HUES64 (cell line): ENCODE results near the gene RSU1.

ENCODE experiments used
- H3K27ac ChIP-seq: 2 replicates; pipeline ENCODE4 v1.7.0; 2013; ENCODE audit warnings: low read depth, low read length, inconsistent platforms
- H3K27me3 ChIP-seq: 2 replicates; pipeline ENCODE4 v1.6.1; 2013; ENCODE audit warnings: mild to moderate bottlenecking, low read length; ENCODE audit not compliant: insufficient read depth
- H3K36me3 ChIP-seq: 2 replicates; pipeline ENCODE4 v1.6.1; 2013; ENCODE audit warnings: mild to moderate bottlenecking, low read length; ENCODE audit not compliant: insufficient read depth
- H3K4me1 ChIP-seq: 2 replicates; pipeline ENCODE4 v1.6.1; 2013; ENCODE audit warnings: mild to moderate bottlenecking, low read length, moderate library complexity; ENCODE audit not compliant: insufficient read depth
- H3K4me3 ChIP-seq: 2 replicates; pipeline ENCODE4 v1.5.1; 2013; ENCODE audit warnings: mild to moderate bottlenecking, low read length, moderate library complexity
- H3K9ac ChIP-seq: 2 replicates; pipeline ENCODE4 v1.6.1; 2013; ENCODE audit warnings: mild to moderate bottlenecking, low read depth, low read length
- H3K9me3 ChIP-seq: 2 replicates; pipeline ENCODE4 v1.6.1; 2013; ENCODE audit warnings: low read depth, low read length; ENCODE audit not compliant: insufficient read depth
- WGBS: fragments of 150-250, 120-280 bp; methylation state at CpG from one replicate; pipeline ENCODE4 v1.1.7; 2013; ENCODE audit warnings: missing lambda C conversion rate; 5-methylcytosine and 5-hydroxymethylcytosine counted together

Gene RSU1

GRCh38 chr10:16603308-16603707, 213.9 kb downstream of the RSU1 start:
- no peaks in the 10 kb centered on the region for H3K9me3 ChIP-seq
- H3K4me1 ChIP-seq = no peaks in the 10 kb centered on the region
- no peak overlapping the region for H3K4me3 ChIP-seq
- 92% methylated on average over 1 of the region's 2 CpGs for WGBS
- no peaks in the 10 kb centered on the region for H3K27me3 ChIP-seq
- H3K36me3 ChIP-seq = no peaks in the 10 kb centered on the region
- H3K27ac ChIP-seq = no peak overlapping the region
- no peak overlapping the region for H3K9ac ChIP-seq

GRCh38 chr10:16602104-16602775, 215.0 kb downstream of the RSU1 start:
- H3K9ac ChIP-seq = no peak overlapping the region
- no peaks in the 10 kb centered on the region for H3K9me3 ChIP-seq
- H3K27me3 ChIP-seq = no peaks in the 10 kb centered on the region
- no peak overlapping the region for H3K4me3 ChIP-seq
- no peak overlapping the region for H3K27ac ChIP-seq
- H3K36me3 ChIP-seq = no peaks in the 10 kb centered on the region
- WGBS = 96% methylated on average over 8 of the region's 8 CpGs
- peaks cover 7% of the 10 kb centered on the region; the same call in 1 of the 2 replicates for H3K4me1 ChIP-seq

- no peak overlapping the region for H3K27ac ChIP-seq
- WGBS = 96% methylated on average over 8 of the region's 8 CpGs
Measured at GRCh38 chr10:16599662-16600061, 217.6 kb downstream of the RSU1 start.

GRCh38 chr10:16597656-16598055, 219.6 kb downstream of the RSU1 start:
- H3K9me3 ChIP-seq = no peaks in the 10 kb centered on the region
- WGBS = 83% methylated on average over 11 of the region's 11 CpGs
- peaks cover 21% of the 10 kb centered on the region for H3K4me1 ChIP-seq

More at GRCh38 chr10:16599662-16600061, 217.6 kb downstream of the RSU1 start:
- H3K4me3 ChIP-seq = no peak overlapping the region
- H3K36me3 ChIP-seq = no peaks in the 10 kb centered on the region
- no peaks in the 10 kb centered on the region for H3K9me3 ChIP-seq
- no peaks in the 10 kb centered on the region for H3K27me3 ChIP-seq
- no peak overlapping the region for H3K9ac ChIP-seq
- peaks cover 11% of the 10 kb centered on the region for H3K4me1 ChIP-seq

GRCh38 chr10:16592378-16592777, 224.8 kb downstream of the RSU1 start:
- peaks cover 25% of the 10 kb centered on the region for H3K4me1 ChIP-seq
- no peaks in the 10 kb centered on the region for H3K27me3 ChIP-seq
- H3K36me3 ChIP-seq = no peaks in the 10 kb centered on the region
- H3K9ac ChIP-seq = no peak overlapping the region
- H3K4me3 ChIP-seq = no peak overlapping the region
- 94% methylated on average over 11 of the region's 11 CpGs for WGBS
- H3K9me3 ChIP-seq = no peaks in the 10 kb centered on the region
- H3K27ac ChIP-seq = peak overlapping the region; percentile 50; the same call in 1 of the 2 replicates

More at GRCh38 chr10:16597656-16598055, 219.6 kb downstream of the RSU1 start:
- H3K36me3 ChIP-seq = no peaks in the 10 kb centered on the region
- H3K4me3 ChIP-seq = no peak overlapping the region
- no peaks in the 10 kb centered on the region for H3K27me3 ChIP-seq
- H3K9ac ChIP-seq = no peak overlapping the region
- H3K27ac ChIP-seq = no peak overlapping the region

- Histone ChIP-seq H3K36me3 (no peaks in the 10 kb centered on the region), H3K9me3 (no peaks in the 10 kb centered on the region), H3K27ac (no peak overlapping the region), H3K4me1 (no peaks in the 10 kb centered on the region), H3K4me3 (no peak overlapping the region), H3K27me3 (no peaks in the 10 kb centered on the region), H3K9ac (no peak overlapping the region)
- WGBS = 96% methylated on average over 7 of the region's 7 CpGs
Measured at GRCh38 chr10:16586358-16587138, 230.7 kb downstream of the RSU1 start.

GRCh38 chr10:16585103-16585502, 232.1 kb downstream of the RSU1 start:
- H3K4me1 ChIP-seq = no peaks in the 10 kb centered on the region
- H3K9me3 ChIP-seq = no peaks in the 10 kb centered on the region
- H3K4me3 ChIP-seq = no peak overlapping the region
- H3K36me3 ChIP-seq = no peaks in the 10 kb centered on the region
- no peaks in the 10 kb centered on the region for H3K27me3 ChIP-seq
- WGBS = 96% methylated on average over 6 of the region's 6 CpGs
- no peak overlapping the region for H3K27ac ChIP-seq
- H3K9ac ChIP-seq = no peak overlapping the region

- Histone ChIP-seq H3K27ac (no peak overlapping the region), H3K9ac (no peak overlapping the region), H3K27me3 (no peaks in the 10 kb centered on the region), H3K4me1 (no peaks in the 10 kb centered on the region), H3K36me3 (no peaks in the 10 kb centered on the region), H3K4me3 (no peak overlapping the region), H3K9me3 (no peaks in the 10 kb centered on the region)
- 93% methylated on average over 10 of the region's 10 CpGs for WGBS
Measured at GRCh38 chr10:16583382-16583781, 233.8 kb downstream of the RSU1 start.

- Histone ChIP-seq H3K9me3 (no peaks in the 10 kb centered on the region), H3K27me3 (no peaks in the 10 kb centered on the region), H3K4me3 (no peak overlapping the region), H3K27ac (no peak overlapping the region), H3K9ac (no peak overlapping the region), H3K4me1 (no peaks in the 10 kb centered on the region), H3K36me3 (no peaks in the 10 kb centered on the region)
- 94% methylated on average over 2 of the region's 3 CpGs for WGBS
Measured at GRCh38 chr10:16581202-16581601, 236.0 kb downstream of the RSU1 start.

- H3K36me3 ChIP-seq = no peaks in the 10 kb centered on the region
- no peaks in the 10 kb centered on the region for H3K4me1 ChIP-seq
- no peak overlapping the region for H3K27ac ChIP-seq
- no peaks in the 10 kb centered on the region for H3K27me3 ChIP-seq
- H3K9me3 ChIP-seq = no peaks in the 10 kb centered on the region
- no peak overlapping the region for H3K9ac ChIP-seq
- no peak overlapping the region for H3K4me3 ChIP-seq
- WGBS = 84% methylated on average over 3 of the region's 4 CpGs
Measured at GRCh38 chr10:16570731-16571130, 246.5 kb downstream of the RSU1 start.

- Histone ChIP-seq H3K4me3 (no peak overlapping the region), H3K9ac (no peak overlapping the region)
- WGBS = 76% methylated on average over 7 of the region's 7 CpGs
Measured at GRCh38 chr10:16566202-16566805, 250.9 kb downstream of the RSU1 start.

More at GRCh38 chr10:16566202-16566805, 250.9 kb downstream of the RSU1 start:
- H3K36me3 ChIP-seq = no peaks in the 10 kb centered on the region
- no peaks in the 10 kb centered on the region for H3K4me1 ChIP-seq
- no peaks in the 10 kb centered on the region for H3K27me3 ChIP-seq
- no peaks in the 10 kb centered on the region for H3K9me3 ChIP-seq
- H3K27ac ChIP-seq = no peak overlapping the region
